ENCODE results near the gene EML2. TPM values are rescaled to one million over a fixed set of nuclear protein-coding genes. Genes with fewer than 3 reads are reported as not detected.

The EML2 gene
- total RNA-seq, 1 experiment from 2014 or later, result 110 TPM

- no peak overlapping the region for H3K4me3 Mint-ChIP-seq (ENCODE audit: unreplicated experiment)
- no peak for TF ChIP-seq CTCF (IDR thresholded peaks at IDR 0.05; ENCODE audit: unreplicated experiment)
- DNase-seq (ENCODE audit: unreplicated experiment), result no peak
- peaks cover 17% of the 10 kb centered on the region for H3K4me1 Mint-ChIP-seq (ENCODE audit: insufficient read depth, unreplicated experiment)
- no peaks in the 10 kb centered on the region for H3K9me3 Mint-ChIP-seq (ENCODE audit: unreplicated experiment)
- intact Hi-C loops (cut with micrococcal nuclease), result loop anchor here (10.0 kb wide), 1 partner anchor 84 kb away; no protein-coding TSS in a partner anchor
- no peaks in the 10 kb centered on the region for H3K36me3 Mint-ChIP-seq (ENCODE audit: insufficient read depth, unreplicated experiment)
- POLR2A ChIA-PET, result interaction anchor here (0.6 kb wide), 1 partner anchor 39 kb away, joined by 3 read pairs; the partner anchor contains the start of gene EML2
- BruUV-seq (replicated peaks), result no TSS peak
- H3K27me3 Mint-ChIP-seq (ENCODE audit: insufficient read depth, unreplicated experiment), result peaks cover 73% of the 10 kb centered on the region
- H3K27ac Mint-ChIP-seq (ENCODE audit: low read depth, unreplicated experiment), result no peak overlapping the region
- CTCF ChIA-PET, result interaction anchor here (1.2 kb wide), 1 partner anchor 13 kb away, joined by 3 read pairs; no protein-coding TSS in a partner anchor
Observed at GRCh38 chr19:45600340-45600885, 38.8 kb downstream of the EML2 start.

GRCh38 chr19:45599286-45599685 is 39.9 kb downstream of the EML2 start:
- H3K4me3 Mint-ChIP-seq (ENCODE audit: unreplicated experiment), result no peak overlapping the region
- no TSS peak for BruUV-seq (replicated peaks)
- ChIA-PET CTCF (interaction anchor here (0.6 to 1.7 kb wide), 2 partner anchors 43 to 82 kb away, joined by 3 to 4 read pairs; no protein-coding TSS in a partner anchor), POLR2A (no interaction called here)
- H3K9me3 Mint-ChIP-seq (ENCODE audit: unreplicated experiment), result no peaks in the 10 kb centered on the region
- no peak for DNase-seq (ENCODE audit: unreplicated experiment)
- H3K27me3 Mint-ChIP-seq (ENCODE audit: insufficient read depth, unreplicated experiment), result peaks cover 73% of the 10 kb centered on the region
- peaks cover 17% of the 10 kb centered on the region for H3K4me1 Mint-ChIP-seq (ENCODE audit: insufficient read depth, unreplicated experiment)
- intact Hi-C loops (cut with micrococcal nuclease), result no loop called here
- no peaks in the 10 kb centered on the region for H3K36me3 Mint-ChIP-seq (ENCODE audit: insufficient read depth, unreplicated experiment)
- no peak for TF ChIP-seq CTCF (IDR thresholded peaks at IDR 0.05; ENCODE audit: unreplicated experiment)
- H3K27ac Mint-ChIP-seq (ENCODE audit: low read depth, unreplicated experiment), result no peak overlapping the region

- intact Hi-C loops (cut with micrococcal nuclease), result no loop called here
- peaks cover 17% of the 10 kb centered on the region for H3K4me1 Mint-ChIP-seq (ENCODE audit: insufficient read depth, unreplicated experiment)
- no peak overlapping the region for H3K27ac Mint-ChIP-seq (ENCODE audit: low read depth, unreplicated experiment)
- H3K36me3 Mint-ChIP-seq (ENCODE audit: insufficient read depth, unreplicated experiment), result no peaks in the 10 kb centered on the region
- BruUV-seq (replicated peaks), result no TSS peak
- POLR2A ChIA-PET, result no interaction called here
- no peak for TF ChIP-seq CTCF (IDR thresholded peaks at IDR 0.05; ENCODE audit: unreplicated experiment)
- no peaks in the 10 kb centered on the region for H3K9me3 Mint-ChIP-seq (ENCODE audit: unreplicated experiment)
- no peak overlapping the region for H3K4me3 Mint-ChIP-seq (ENCODE audit: unreplicated experiment)
- CTCF ChIA-PET, result interaction anchor here (1.7 kb wide), 1 partner anchor 44 kb away, joined by 4 read pairs; no protein-coding TSS in a partner anchor
- peaks cover 73% of the 10 kb centered on the region for H3K27me3 Mint-ChIP-seq (ENCODE audit: insufficient read depth, unreplicated experiment)
- DNase-seq (ENCODE audit: unreplicated experiment), result no peak
Observed at GRCh38 chr19:45598267-45599001, 40.8 kb downstream of the EML2 start.

- no peak overlapping the region for H3K4me3 Mint-ChIP-seq (ENCODE audit: unreplicated experiment)
- intact Hi-C loops (cut with micrococcal nuclease), result no loop called here
- no TSS peak for BruUV-seq (replicated peaks)
- no peaks in the 10 kb centered on the region for H3K9me3 Mint-ChIP-seq (ENCODE audit: unreplicated experiment)
- H3K4me1 Mint-ChIP-seq (ENCODE audit: insufficient read depth, unreplicated experiment), result peaks cover 17% of the 10 kb centered on the region
- peaks cover 68% of the 10 kb centered on the region for H3K27me3 Mint-ChIP-seq (ENCODE audit: insufficient read depth, unreplicated experiment)
- H3K36me3 Mint-ChIP-seq (ENCODE audit: insufficient read depth, unreplicated experiment), result no peaks in the 10 kb centered on the region
- DNase-seq (ENCODE audit: unreplicated experiment), result no peak
- POLR2A ChIA-PET, result no interaction called here
- H3K27ac Mint-ChIP-seq (ENCODE audit: low read depth, unreplicated experiment), result no peak overlapping the region
- CTCF ChIA-PET, result interaction anchor here (0.6 to 1.7 kb wide), 2 partner anchors 8 to 44 kb away, joined by 3 to 4 read pairs; no protein-coding TSS in a partner anchor
- TF ChIP-seq CTCF (IDR thresholded peaks at IDR 0.05; ENCODE audit: unreplicated experiment), result no peak
Observed at GRCh38 chr19:45597425-45598111, 41.6 kb downstream of the EML2 start.
